Superior temporal gyrus (tissue), 1 donor: ENCODE results near the gene ORM1.
"Not testable (repeated sequence)": the region's sequence is repeated elsewhere in the genome, so short reads cannot be mapped to it uniquely, and the experiment has no call there.

Experiments
- DNase-seq: peaks from one replicate; pipeline ENCODE4 v3.0.0-alpha.2; 2016; ENCODE audit errors: extremely low spot score

ORM1 gene

DNA sequence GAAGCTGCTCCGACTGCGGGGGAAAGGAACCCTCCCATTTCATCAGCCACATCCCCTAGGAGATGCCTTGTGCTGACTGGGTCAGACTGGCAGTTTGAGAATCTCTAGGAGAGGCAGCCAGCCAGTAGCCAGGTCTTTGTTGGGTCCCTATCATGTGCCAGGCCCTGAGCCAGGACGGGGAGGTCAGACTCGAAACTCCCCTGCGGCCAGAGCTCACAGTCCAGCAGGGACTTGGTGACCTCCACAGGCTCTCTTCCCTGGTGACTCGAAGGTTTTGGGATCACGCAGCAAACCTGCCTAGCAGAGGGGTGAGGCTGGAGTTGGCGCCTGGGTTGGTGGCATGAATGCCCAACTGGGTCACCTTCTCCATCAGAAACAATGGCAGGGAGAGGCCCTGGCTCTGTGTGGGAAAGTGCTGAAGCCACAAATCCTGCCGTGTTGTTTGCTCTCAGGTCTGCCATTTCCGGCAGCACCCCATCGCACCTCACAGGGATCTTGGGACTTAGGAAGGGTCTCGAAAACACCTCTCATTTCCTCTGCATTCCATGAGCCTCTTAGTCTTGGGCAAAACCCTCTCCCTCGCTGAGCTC, 14.4 kb upstream of the ORM1 start:
- DNase-seq = no peak

DNA sequence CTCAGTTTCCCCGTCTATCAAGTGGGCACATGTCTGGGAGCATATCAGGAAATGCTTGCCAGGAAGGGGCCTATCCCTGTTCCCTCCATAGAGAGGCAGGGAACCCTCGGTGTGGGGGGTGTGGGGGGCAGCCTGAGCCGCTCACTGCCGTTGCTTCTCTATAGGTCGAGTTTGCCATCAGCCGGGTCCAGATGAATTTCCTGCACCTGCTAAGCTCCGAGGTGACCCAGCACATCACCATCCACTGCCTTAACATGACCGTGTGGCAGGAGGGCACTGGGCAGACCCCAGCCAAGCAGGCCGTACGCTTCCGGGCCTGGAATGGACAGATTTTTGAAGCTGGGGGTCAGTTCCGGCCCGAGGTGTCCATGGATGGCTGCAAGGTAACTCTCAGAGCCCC, 13.8 kb upstream of the ORM1 start:
- DNase-seq = no peak

DNA sequence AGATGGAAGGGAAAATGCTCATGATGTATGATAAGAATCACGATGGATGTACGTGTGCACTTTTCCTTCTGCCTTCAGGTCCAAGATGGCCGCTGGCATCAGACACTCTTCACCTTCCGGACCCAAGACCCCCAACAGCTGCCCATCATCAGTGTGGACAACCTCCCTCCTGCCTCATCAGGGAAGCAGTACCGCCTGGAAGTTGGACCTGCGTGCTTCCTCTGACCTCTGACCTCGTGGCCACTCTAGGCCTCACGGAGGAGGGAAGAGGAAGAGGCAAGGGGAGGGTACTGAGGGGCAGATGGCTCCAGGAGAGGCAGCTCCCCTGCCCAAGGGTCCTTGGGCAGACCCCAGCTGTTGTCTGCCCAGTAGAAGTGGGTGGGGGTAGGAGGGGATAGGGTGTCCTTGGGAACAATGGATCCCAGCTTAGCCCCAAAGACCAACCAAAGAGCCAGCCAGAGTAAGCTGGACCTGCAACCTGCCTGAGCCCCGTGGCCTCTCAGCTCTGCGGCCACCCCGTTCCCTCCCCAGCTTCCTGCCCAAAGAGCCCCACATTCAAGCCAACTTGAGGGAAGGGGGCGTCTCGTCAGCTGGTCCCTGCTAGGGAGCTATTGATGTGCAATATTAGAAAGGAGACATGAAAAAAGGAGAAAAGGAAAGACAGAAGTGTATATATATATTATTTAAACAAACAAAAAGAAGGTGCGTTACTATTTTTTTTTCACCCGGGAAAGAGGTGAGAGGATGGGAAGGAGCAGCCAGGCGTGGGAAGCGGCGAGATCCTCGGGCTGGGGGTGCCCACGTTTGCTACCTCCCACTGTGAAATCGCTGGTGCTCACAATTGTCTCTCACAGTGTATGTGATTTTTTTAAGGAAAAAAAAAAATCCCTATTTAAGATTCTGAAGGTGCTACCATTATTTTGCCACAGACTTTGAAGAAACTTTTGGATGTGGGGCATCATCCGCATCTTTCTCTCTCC, 12.1 kb upstream of the ORM1 start:
- DNase-seq = no peak

DNA sequence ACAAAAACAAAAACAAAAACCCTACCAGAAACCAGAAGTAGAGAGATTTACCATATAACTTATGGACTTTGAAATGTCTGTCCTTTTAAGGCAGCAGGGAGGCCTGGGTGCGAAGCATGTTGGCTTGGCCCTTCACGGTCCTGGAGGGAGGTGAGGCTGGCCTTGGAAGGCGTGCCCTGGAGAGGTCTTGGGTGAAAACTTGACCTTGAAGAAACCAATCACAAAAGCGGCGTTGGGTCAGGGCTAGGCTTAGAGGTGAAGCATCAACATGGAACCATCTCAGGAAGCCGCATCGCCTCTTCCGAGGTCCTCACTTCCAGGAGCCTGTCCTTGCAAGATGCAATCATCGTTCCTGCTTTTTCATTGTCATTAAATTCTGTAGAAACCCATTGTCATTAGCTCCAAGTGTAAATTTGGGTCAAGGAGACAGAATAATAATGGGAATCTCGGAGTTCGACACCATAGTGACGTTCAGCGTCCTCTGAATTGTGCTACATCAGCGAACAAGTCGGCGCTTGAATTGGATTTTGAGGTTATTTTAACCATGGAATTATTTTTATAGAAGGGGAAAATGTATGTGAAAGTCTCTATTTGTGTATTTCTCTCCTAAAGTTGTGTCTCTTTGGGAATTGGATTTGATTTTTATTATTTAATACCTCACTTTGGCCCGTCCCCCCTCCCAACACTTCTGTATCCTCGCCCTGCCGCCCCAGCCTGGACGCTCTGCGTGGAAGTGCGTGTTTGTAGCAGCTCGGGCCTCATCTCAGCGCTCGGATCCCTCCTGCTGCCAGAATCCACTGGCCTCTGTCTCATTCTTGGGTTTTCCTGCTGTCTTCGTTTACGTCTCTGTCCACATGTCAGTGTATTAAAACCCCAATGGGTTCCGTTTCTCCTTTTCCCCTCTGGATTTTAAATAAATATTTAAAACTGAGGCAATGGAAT, 11.1 kb upstream of the ORM1 start:
- DNase-seq = no peak

DNA sequence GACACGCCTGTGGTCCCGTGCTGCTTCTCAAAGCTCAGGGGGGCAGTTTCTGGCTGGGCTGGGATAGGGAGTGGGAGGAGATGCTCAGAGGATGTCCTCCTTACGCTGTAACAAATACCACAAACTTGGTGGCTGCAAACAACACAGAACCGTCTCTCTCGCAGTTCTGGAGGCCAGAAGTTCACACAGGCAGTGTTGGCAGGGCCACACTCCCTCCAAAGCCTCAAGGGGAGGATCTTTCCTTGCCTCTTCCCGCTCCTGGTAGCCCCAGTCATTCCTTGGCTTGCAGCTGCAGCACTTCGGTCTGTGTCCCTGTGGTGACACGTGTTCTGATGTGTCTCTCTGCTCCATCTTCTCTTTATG, 10.4 kb upstream of the ORM1 start:
- no peak for DNase-seq

DNA sequence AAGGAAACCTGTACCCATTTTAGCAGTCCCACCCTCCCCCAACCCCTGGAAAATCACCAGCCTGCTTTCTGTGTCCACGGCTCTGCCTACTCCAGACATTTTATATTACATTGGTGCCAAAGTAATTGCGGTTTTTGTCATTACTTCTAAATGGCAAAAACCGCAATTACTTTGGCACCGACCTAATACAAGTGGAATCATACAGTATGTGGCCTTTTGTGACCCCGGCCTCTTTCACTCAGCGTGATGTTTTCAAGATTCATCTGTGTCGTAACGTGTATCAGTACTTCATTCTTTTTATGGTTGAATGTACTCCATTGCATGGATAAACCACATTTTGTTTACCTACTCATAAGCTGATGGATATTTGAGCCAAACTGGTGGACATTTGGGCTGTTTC, 9.7 kb upstream of the ORM1 start:
- DNase-seq = no peak

DNA sequence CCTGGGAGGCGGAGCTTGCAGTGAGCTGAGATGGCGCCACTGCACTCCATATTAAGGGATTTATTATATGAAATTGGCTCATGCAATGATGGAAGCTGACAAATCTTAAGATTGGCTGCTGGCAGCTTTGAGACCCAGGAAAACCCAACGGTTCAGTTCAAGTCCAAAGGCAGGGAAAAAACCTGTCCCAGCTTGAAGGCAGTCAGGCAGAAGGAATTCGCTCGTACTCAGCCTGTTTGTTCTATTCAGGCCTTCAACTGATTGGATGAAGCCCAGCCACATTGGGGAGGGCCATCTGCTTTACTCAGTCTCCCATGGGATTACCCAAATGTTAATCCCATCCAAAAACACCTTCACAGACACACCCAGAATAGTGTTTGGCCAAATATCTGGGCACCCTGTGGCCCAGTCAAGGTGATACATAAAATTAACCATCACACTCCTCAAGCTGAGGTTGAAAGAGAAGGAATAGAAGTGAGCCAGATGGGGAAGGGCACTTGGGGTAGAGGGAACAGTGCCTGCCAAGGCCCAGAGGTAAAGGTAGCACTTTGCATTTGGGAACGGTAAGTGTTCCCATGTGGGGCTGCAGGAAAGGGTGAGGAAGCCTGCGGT, 8.5 kb upstream of the ORM1 start:
- DNase-seq = no peak

DNA sequence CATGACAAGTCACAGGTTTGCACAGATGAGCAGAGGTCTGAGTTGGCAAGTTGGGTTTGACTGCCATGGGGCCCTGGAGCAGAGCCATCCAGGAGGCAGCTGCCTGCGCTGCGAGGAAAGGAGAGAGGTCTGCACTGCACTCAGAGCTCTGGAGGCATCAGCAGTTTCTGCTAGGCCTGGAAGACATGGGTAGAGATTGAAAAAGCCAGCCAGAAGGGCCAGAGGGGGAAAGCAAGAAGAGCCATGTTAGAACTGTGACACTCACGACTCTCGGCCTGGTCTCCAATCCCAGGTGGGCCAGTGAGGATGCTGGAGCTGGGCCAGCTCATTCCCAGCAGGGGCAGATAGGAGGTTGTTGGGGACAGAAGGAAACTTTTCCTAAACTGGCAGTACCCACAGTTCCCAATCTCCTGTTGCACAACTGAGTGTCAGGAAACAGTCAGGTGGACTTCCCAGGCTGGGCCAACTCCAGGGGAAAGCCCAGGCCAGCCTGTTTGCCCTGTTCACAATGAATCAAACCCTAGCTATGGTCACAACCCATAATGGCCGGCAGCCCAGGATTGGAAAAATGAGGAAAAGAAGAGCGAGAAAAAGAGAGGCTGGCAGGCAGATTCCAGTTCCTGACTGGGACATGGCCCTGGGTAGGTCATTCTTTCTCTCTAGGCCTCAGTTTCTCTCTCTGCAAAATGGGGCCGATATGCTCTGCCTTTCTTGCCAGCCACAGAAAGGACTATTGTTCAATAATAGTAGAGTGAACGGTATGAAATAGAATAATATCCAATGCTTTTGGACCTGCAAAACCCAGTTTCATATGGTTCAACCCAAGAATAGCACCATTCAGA, 7.8 kb upstream of the ORM1 start:
- DNase-seq = no peak

DNA sequence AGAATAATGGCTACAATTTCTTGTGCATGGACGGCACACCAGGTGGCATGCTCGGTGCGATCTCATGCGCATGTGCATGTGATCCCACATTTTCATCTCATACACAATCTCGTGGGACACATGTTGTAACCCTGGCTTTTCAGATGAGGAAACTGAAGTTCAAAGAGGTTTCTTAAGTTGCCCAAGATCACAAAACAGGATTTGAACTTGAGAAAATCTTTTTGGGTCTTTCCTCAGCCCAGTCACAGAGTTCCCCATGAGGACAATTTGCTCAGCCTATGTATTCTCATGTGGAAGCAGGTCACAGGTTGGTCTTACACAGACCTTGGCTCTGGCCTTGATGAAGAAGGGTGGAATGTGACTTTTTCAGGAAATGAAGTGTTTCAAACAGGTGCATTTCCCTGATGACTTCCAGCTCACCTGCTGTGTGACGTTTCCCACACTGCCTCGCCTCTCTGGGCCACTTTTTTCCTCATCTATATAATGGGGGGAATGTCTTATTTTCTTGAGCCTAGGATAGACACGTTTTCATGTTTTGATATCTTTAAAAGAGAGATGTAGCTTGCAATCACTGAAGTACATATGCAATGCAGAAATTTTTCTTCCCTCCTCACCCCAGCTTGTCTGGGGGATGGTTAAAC, 7.1 kb upstream of the ORM1 start:
- no peak for DNase-seq

DNA sequence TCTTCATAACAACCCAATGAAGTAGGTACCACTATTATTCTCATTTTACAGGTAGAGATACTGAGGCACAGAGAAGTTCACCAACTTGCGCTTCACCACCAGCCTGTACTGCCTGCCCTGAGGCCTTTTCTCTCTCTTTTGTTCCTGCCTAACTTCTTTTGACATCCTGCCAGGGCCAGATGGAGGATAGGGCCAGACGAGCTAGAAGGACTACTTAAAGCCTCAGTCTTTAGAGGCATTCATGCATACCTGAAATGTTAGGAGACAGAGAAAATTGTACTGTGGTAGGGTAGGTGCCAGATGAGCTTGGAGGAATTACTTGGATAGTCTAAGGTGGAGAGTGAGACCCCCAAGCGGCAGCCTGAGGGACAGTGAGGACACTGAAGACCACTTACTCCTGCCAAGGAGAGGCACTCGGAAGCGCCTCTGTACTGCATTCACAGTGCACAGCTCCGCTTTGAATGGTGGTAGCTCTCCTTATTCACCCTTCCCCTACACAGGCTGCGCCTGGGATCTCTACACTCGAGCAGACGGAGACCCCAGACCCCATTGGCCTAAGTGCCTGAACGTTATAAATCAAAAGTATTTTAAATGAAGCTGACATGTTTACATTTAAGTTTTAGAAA, 6.2 kb upstream of the ORM1 start:
- DNase-seq = no peak

DNA sequence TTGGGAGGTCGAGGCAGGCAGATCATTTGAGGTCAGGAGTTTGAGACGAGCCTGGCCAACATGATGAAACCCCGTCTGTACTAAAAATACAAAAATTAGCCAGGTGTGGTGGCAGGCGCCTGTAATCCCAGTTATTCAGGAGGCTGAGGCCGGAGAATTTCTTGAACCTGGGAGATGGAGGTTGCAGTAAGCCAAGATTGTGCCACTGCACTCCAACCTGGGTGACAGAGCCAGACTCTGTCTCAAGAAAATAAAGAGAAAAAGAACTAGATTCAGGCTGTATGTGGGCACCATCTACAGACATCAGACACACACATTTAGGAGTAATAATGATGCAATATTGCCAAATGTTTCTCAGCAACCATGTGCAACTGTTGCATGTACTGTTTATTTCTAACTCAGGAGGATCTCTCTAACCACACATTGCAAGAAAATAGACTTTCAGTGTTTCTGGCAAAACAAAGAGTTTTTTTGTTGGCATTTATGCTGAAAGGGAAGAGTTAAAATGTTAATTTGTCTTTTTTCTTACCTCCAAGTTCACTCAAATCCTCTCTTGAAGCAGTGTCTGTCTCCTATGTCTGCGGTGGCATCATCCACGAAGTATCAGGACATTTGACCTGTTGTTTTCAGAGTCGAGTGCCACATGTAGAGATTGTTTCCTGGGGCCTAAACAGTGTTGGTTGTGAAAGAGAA, 5.1 kb upstream of the ORM1 start:
- DNase-seq = no peak

DNA sequence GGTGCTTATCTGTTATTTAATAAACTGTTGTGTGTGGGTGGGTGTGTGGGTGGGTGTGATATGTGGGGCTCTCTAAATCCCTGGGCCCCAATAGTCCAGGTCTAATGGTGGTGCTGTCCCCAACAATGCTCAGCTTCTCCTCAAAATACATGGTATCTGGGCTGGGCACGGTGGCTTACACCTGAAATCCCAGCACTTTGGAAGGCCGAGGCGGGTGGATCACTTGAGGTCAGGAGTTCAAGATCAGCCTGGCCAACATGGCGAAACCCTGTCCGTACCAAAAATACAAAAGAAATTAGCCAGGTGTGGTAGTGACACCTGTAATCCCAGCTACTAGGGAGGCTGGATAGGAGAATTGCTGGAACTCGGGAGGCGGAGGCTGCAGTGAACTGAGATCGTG, 4.5 kb upstream of the ORM1 start:
- DNase-seq = no peak

DNA sequence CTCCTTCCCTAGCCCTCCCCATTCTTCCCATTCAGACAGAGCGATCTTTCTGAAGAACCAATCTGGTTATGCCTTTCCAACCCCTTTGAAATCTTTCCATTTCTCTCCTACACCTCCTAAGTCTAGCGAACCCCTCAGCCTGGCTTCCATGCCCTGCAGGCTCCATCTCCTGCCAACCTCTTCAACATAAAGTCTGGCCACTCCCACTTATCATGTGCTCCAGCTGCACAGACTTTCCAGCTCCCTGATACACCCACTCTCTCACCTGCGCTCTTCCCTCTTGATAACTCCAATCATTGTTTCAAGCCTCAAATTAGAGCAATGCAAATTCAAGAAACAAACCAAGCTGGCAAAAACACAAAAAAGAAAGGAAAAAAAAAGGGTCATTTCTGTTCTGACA, 3.8 kb upstream of the ORM1 start:
- no peak for DNase-seq

DNA sequence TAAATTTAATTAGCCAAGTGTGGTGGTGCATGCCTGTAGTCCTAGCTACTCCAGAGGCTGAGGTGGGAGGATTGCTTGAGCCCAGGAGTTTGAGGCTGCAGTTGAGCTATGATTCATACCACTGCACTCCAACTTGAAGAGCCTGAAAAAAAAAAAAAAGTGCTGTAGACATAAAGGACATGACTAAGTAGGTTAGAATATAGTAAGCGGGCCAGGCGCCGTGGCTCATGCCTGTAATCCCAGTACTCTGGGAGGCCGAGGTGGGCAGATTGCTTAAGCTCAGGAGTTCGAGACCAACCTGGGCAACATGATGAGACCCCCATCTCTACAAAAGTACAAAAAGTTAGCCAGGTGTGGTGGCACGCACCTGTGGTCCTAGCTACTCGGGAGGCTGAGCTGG, 2.2 kb upstream of the ORM1 start:
- DNase-seq = not testable (repeated sequence)

DNA sequence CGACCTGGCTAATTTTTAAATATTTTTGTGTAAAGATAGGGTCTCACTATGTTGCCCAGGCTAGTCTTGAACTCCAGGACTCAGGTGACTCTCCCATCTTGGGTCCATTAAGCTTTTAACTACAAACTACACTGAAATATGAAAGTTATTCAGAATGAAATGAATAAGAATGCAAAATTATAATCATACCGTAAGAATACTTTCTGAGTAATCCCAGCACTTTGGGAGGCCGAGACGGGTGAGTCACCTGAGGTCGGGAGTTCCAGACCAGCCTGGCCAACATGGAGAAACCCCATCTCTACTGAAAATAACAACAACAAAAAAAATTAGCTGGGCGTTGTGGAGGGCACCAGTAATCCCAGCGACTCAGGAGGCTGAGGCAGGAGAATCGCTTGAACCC, 1.1 kb upstream of the ORM1 start:
- no peak for DNase-seq

DNA sequence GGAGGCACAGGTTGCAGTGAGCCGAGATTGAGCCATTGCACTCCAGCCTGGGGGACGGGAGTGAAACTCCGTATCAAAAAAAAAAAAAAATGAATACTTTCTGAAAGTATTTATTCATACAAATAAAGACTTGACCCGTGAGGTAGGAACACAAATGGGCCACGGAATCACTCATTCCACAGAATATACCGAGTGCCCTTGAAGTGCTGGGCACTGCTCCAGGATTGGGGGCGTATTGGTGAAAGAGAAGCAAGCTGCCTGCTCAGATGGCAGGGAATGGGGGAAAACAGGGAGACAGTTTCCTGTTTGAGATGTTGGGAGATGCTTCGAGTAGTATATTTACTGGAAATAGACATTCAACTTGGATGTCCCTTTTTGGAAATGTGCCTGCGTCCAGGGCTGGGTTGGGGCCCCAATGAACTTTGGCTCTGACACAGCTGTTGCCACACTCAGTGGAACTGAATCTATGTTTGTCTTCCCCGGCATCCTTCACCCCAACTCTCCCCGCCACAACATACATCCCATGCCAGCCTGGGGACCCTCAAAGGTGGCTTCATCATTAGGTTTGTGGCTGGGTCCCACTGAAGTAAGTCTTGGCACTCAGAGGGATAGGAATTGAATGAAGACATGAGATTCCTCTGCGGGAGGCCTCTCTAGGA, 609 bp upstream of the ORM1 start:
- DNase-seq = not testable (repeated sequence)

DNA sequence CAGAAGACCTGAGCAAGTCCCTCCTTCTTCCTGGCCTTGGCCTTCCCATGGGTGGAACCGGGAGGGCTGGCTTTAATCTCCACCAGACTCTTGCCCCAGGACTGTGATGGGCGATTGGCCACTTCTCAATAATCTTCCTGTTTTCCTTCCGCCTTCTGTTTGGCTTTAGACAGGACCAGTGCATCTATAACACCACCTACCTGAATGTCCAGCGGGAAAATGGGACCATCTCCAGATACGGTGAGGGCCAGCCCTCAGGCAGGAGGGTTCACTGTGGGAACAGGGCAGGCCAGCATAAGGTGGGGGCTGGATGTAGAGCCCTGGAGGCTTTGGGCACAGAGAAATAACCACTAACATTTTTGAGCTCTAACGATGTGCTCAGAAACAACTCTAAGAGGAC, 951 bp downstream of the ORM1 start:
- DNase-seq = not testable (repeated sequence)

DNA sequence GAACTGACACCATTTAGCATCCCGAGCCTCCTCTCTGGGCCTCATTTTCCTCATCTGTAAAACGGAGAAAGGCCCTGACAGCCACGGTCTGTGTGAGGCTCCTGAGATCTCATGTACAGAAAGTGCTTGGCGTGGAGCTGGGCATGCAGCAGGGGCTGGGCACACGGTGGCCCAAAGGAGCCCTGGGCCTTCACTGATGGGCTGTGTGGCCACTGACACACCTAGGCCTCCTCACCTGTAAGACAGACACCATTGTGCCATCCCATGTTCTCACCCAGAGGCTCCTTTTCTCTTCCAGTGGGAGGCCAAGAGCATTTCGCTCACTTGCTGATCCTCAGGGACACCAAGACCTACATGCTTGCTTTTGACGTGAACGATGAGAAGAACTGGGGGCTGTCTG, 1.6 kb downstream of the ORM1 start:
- DNase-seq = no peak

DNA sequence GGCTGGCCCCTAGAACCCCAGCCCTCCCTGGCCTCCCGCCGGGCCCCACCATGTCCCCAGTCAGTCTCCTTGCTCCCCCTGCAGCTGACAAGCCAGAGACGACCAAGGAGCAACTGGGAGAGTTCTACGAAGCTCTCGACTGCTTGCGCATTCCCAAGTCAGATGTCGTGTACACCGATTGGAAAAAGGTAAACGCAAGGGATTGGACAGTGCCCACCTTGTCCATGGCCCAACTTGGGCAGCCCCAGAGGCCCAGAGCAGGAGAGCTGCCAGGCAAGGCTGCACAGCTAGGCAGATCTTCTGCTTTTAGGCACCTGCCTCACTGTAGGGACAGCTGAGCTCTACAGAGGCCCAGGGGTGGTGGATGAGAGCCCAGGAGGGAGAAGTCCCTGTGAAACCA, 2.1 kb downstream of the ORM1 start:
- DNase-seq = not testable (repeated sequence)
